ENCODE measurements around the gene MPO.

DNA sequence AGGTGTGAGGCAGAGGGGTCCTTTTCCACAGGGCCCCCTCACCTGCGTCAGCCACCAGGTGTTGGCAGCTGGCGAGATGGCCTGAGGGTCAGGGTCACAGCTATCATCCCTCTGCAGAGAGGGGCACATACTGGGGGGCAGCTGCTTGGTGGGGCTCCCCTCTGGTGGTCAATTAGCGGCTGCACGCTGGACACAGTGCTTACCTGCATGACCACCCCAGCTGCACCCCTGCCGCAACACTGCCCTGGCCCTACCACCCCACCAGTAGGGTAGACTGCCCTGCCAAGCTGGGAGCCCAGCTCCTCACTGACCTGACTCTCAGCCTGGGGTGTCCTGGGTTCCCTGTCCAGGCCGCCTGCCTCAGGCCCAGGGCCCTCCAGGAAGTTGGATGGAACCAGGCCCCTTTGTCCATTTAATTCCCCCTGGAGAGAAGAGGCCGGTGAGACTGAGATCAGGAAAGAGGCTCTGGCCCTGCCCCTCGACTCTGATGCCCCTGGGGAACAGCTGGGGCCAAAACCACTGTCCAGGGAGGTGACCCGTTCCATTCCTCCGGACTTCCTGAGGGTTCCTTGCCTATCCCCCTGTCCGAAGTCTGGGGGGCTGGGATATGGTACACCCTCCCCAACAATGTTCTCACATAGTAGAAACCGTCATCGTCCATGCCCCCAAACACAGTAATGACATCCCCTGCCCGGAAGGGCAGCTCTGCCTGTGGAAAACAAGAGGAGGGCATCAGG lies 24.2 kb upstream of the MPO start:
- TF ChIP-seq, protein P1, sequence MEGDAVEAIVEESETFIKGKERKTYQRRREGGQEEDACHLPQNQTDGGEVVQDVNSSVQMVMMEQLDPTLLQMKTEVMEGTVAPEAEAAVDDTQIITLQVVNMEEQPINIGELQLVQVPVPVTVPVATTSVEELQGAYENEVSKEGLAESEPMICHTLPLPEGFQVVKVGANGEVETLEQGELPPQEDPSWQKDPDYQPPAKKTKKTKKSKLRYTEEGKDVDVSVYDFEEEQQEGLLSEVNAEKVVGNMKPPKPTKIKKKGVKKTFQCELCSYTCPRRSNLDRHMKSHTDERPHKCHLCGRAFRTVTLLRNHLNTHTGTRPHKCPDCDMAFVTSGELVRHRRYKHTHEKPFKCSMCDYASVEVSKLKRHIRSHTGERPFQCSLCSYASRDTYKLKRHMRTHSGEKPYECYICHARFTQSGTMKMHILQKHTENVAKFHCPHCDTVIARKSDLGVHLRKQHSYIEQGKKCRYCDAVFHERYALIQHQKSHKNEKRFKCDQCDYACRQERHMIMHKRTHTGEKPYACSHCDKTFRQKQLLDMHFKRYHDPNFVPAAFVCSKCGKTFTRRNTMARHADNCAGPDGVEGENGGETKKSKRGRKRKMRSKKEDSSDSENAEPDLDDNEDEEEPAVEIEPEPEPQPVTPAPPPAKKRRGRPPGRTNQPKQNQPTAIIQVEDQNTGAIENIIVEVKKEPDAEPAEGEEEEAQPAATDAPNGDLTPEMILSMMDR (conservative IDR thresholded peaks at IDR 0.05), result no peak
- TF ChIP-seq ZFX (IDR thresholded peaks at IDR 0.05), result no peak

Measured in C4-2B (cell line).